ENCODE measurements around the gene SNX1. TPM values are rescaled to one million over a fixed set of nuclear protein-coding genes. Genes with fewer than 3 reads are reported as not detected.

SNX1 gene
- total RNA-seq, 3 donors from 2014 or later (not counting 1 experiment from before 2014, with no cell fraction given) = 110 to 141 (median 111) TPM

DNA sequence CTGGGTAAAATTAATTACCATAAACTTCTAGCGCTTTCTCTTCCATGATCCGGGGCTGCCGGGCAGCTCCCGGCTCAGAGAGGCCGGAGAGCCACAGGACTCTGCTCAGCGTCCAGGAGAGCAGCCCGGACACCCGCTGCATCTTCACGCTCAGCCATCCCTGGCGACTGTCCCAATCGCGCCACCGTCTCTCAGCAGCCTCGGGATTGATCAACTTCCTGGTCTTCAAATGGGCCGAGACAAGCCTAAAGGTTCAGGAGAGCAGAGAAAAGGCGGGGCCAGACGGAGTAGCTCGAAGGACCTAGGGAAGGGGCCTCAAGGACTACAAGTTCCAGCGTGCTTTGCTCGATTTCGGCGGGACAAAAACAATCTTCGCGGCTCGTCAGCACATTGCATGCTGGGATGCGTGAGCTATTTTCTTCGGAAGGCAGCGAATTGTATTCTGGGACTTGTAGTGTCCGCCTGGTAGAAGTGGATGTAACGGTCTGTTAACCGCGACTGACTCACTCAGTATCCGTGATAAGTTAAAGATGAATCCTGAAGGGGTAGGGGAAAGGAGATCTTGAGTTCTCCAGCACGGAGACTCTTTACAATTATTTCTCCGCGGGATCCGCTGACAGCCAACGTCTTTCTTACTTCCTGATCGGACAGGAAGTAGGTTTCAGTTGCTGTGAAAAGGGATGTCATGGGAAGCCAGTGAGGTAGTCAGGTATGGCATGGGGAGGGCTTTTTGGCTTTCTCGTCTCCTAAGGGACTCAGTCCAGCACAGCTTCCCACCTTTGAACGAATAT lies 2.0 kb upstream of the SNX1 start, which contains the start of gene CIAO2A:
CIAO2A (minus strand) TSS at position 212 of the 791 bp plus-strand sequence; CDS start at position 142, 70 bp downstream.
- intact Hi-C loops (cut with micrococcal nuclease) = loop anchor here (1.0 to 10.0 kb wide), 3 partner anchors 69 to 899 kb away; partner anchors contain the start of gene PPIB
- ATAC-seq = peak; percentile 72 to 83 (median 75)
- no peaks in the 10 kb centered on the region for H3K36me3 Mint-ChIP-seq
- DNase-seq = peak; percentile 80 to 97
- Histone ChIP-seq H3K27ac (ENCODE audit: low read length) (peak within 1 kb of the TSS; percentile 93), H3K9me3 (ENCODE audit: control insufficient read depth, insufficient read depth, low read length) (no peaks in the 10 kb centered on the region), H3K27me3 (ENCODE audit: control insufficient read depth, insufficient read depth, low read length) (no peaks in the 10 kb centered on the region), H3K36me3 (ENCODE audit: control insufficient read depth, insufficient read depth, low read length) (peaks cover 3% of the 10 kb centered on the region), H3K4me1 (ENCODE audit: control insufficient read depth, insufficient read depth, low read length) (peaks cover 52% of the 10 kb centered on the region), H3K4me3 (ENCODE audit: low read length) (peak within 1 kb of the TSS; percentile 74)
- TF ChIP-seq CTCF (IDR thresholded peaks at IDR 0.05) = no peak
- no peaks in the 10 kb centered on the region for H3K27me3 Mint-ChIP-seq (ENCODE audit: low read depth in 2 of 2)
- peaks cover 64 to 69% of the 10 kb centered on the region in 2 donors for H3K4me1 Mint-ChIP-seq
- no peaks in the 10 kb centered on the region for H3K9me3 Mint-ChIP-seq
- H3K4me3 Mint-ChIP-seq = peak within 1 kb of the TSS; percentile 100
- under 1% methylated on average over 39 of the region's 41 CpGs for WGBS (ENCODE audit: insufficient coverage)
- peak within 1 kb of the TSS; percentile 98 to 99 for H3K27ac Mint-ChIP-seq

GRCh38 chr15:64095431-64095794 lies 369 bp upstream of the SNX1 start:
- Histone ChIP-seq H3K4me3 (ENCODE audit: low read length) (peak overlapping the region; percentile 84), H3K4me1 (ENCODE audit: control insufficient read depth, insufficient read depth, low read length) (peaks cover 44% of the 10 kb centered on the region), H3K36me3 (ENCODE audit: control insufficient read depth, insufficient read depth, low read length) (no peaks in the 10 kb centered on the region), H3K27me3 (ENCODE audit: control insufficient read depth, insufficient read depth, low read length) (no peaks in the 10 kb centered on the region), H3K27ac (ENCODE audit: low read length) (peak overlapping the region; percentile 62), H3K9me3 (ENCODE audit: control insufficient read depth, insufficient read depth, low read length) (no peaks in the 10 kb centered on the region)
- WGBS (ENCODE audit: insufficient coverage) = 51% methylated on average over 4 of the region's 4 CpGs
- no peaks in the 10 kb centered on the region for H3K27me3 Mint-ChIP-seq (ENCODE audit: low read depth in 2 of 2)
- no peaks in the 10 kb centered on the region for H3K36me3 Mint-ChIP-seq
- H3K4me3 Mint-ChIP-seq = peak overlapping the region; percentile 100
- TF ChIP-seq CTCF (IDR thresholded peaks at IDR 0.05) = no peak
- no peaks in the 10 kb centered on the region for H3K9me3 Mint-ChIP-seq
- intact Hi-C loops (cut with micrococcal nuclease) = loop anchor here (5.0 to 10.0 kb wide), 2 partner anchors 57 to 901 kb away; partner anchors contain the start of gene SNX22
- no peak for DNase-seq
- no peak for ATAC-seq
- H3K27ac Mint-ChIP-seq = peak overlapping the region; percentile 92 to 99
- H3K4me1 Mint-ChIP-seq = peaks cover 62% of the 10 kb centered on the region in 2 donors

DNA sequence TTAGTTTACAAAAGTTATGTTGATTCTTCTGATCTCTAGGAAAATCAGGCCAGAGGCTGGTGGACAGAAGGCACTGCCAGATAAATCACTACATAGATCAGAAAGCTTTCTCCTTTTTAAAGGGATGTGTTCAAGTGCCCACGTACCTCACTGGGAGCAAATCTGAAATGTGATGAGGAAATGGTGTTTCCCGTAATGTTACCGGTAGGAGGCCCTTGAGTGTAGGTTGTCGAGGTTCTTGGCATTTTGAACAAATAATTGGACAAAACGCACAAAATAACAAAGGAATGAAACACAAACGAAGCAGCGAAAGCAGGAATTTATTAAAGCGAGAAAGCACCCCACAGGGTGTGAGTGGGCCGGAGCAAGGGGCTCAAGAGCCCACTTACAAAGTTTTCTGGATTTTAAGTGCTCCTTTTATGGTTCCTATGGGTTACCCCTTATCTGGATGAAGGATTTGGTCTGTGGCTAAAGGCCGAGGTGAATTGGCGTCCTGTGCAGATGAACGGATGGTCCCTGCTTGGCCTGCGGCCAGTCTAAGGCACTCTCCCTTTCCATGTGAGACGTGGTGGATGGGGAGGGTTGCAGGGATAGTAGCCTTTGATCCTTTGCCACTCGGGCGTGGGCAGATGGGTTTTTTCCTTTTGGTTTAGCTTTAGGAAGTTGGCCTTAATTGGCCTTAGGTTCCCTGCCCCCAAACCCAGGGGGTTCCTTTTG lies 1.0 kb downstream of the SNX1 start:
- Mint-ChIP-seq H3K4me1 (peaks cover 67 to 70% of the 10 kb centered on the region in 2 donors), H3K36me3 (no peaks in the 10 kb centered on the region)

More for the DNA sequence above, 1.0 kb downstream of the SNX1 start:
- H3K9me3 Mint-ChIP-seq = no peaks in the 10 kb centered on the region
- no peaks in the 10 kb centered on the region for H3K27me3 Mint-ChIP-seq (ENCODE audit: low read depth in 2 of 2)
- Histone ChIP-seq H3K9me3 (ENCODE audit: control insufficient read depth, insufficient read depth, low read length) (no peaks in the 10 kb centered on the region), H3K4me1 (ENCODE audit: control insufficient read depth, insufficient read depth, low read length) (peaks cover 44% of the 10 kb centered on the region), H3K4me3 (ENCODE audit: low read length) (peak overlapping the region; percentile 84), H3K27me3 (ENCODE audit: control insufficient read depth, insufficient read depth, low read length) (no peaks in the 10 kb centered on the region), H3K27ac (ENCODE audit: low read length) (peak overlapping the region; percentile 73), H3K36me3 (ENCODE audit: control insufficient read depth, insufficient read depth, low read length) (no peaks in the 10 kb centered on the region)
- ATAC-seq (no peak), DNase-seq (peak in 1 of 2 donors; percentile 50)
- intact Hi-C loops (cut with micrococcal nuclease) = loop anchor here (5.0 to 10.0 kb wide), 2 partner anchors 55 to 902 kb away; partner anchors contain the start of gene SNX22
- peak overlapping the region; percentile 100 for H3K4me3 Mint-ChIP-seq
- no peak for TF ChIP-seq CTCF (IDR thresholded peaks at IDR 0.05)
- H3K27ac Mint-ChIP-seq = peak overlapping the region; percentile 92 to 99
- 15% methylated on average over 16 of the region's 16 CpGs for WGBS (ENCODE audit: insufficient coverage)

Measured in natural killer cell (primary cell).